Psoas muscle (tissue), 8 donors: Measurements from ENCODE around the gene TRIM32. TPM values are rescaled to one million over a fixed set of nuclear protein-coding genes. Genes with fewer than 3 reads are reported as not detected.

Source experiments
- ATAC-seq, 4 donors: fragments of 200-7000 bp; cut with Tn5 transposase; one replicate each; pipeline ENCODE4 v1.9.1; 2020; ENCODE audit warnings: moderate library complexity in 3 of 4, mild to moderate bottlenecking in 2 of 4
- DNase-seq, 2 donors: peaks; one replicate each; pipeline ENCODE4 v3.0.0-alpha.2; 2020
- H3K27ac ChIP-seq: fragments of 200-600 bp; one replicate; pipeline ENCODE4 v1.8.0; 2022
- H3K27me3 ChIP-seq, 3 donors: fragments of 200-600 bp in 1 of 3; one replicate each; pipeline versions ENCODE4 v1.6.1 to v1.8.0; 2013 to 2022; ENCODE audit warnings: low read length in 2 of 3, mild to moderate bottlenecking in 2 of 3, moderate library complexity in 1 of 3; ENCODE audit not compliant: insufficient read depth in 3 of 3
- H3K36me3 ChIP-seq, 2 donors: fragments of 200-600 bp in 1 of 2; one replicate each; pipeline versions ENCODE4 v1.6.1 to v1.8.0; 2013 to 2022; ENCODE audit warnings: low read depth in 1 of 2, mild to moderate bottlenecking in 1 of 2, moderate library complexity in 1 of 2; ENCODE audit not compliant: insufficient read depth in 1 of 2
- H3K4me1 ChIP-seq: fragments of 200-600 bp; one replicate; pipeline ENCODE4 v1.8.0; 2022
- H3K4me3 ChIP-seq: fragments of 200-600 bp; one replicate; pipeline ENCODE4 v1.8.0; 2022; ENCODE audit warnings: mild to moderate bottlenecking
- H3K9me3 ChIP-seq: fragments of 200-600 bp; one replicate; pipeline ENCODE4 v1.8.0; 2022
- CTCF ChIP-seq: fragments of 200-600 bp; IDR thresholded peaks from one replicate; pipeline ENCODE4 v1.8.0; 2022; ENCODE audit warnings: antibody characterized with exemption
- WGBS, 3 donors: extraction: QIAGEN DNeasy Blood & Tissue Kit; methylation state at CpG; one replicate each; pipeline versions ENCODE4 v1.1.6 to v1.1.7; 2013; 5-methylcytosine and 5-hydroxymethylcytosine counted together
- intact Hi-C, 2 donors: fragments of 100-400 bp; cut with DNase I; formaldehyde crosslinking; loops; one replicate each; pipeline versions ENCODE4 v1.11.0 to v1.14.2; 2022
- polyA plus RNA-seq, 3 donors: library from polyadenylated mRNA; stranded (reverse); fragments of 200-250 nt; gene quantifications; one replicate each; pipeline ENCODE4 v1.2.3, GENCODE V29; 2013
- total RNA-seq, 4 donors: library from RNA; stranded (reverse); fragmentation: NEBNext Ultra II Directional in 2 of 4; extraction: Animal tissue kit (Norgen Biotek cat#: 25700) in 2 of 4; gene quantifications; one replicate each; pipeline versions ENCODE4 v1.2.1 to v1.2.4, GENCODE V29; 2021 to 2023
- donor health status: healthy with polysubstance abuse.
- donor health status: DM: no; HTN: no; CAD: no; lungs with moderate emphysema.
- donor health status: Bipolar disorder and iron deficiency.
- donor health status: healthy.
- donor health status: DM: yes; HTN: yes; CAD: no.
- donor health status: DM: no; HTN: no; CAD: no.
- donor health status: DM: no; HTN: no; CAD: no.
- donor health status: DM: yes; HTN: yes; CAD: no.

The TRIM32 gene
- total and polyA plus RNA-seq, 7 donors = 6.1 to 47.4 (median 15.3) TPM

- no peak for TF ChIP-seq CTCF
- H3K27ac ChIP-seq = no peak overlapping the region
- intact Hi-C loops = no loop called here
- peaks cover 5% of the 10 kb centered on the region for H3K9me3 ChIP-seq
- peaks cover 4% of the 10 kb centered on the region for H3K4me1 ChIP-seq
- ATAC-seq (no peak), DNase-seq (no peak)
- WGBS, 3 donors = 87 to 97% (median 93%) methylated on average over 4 of the region's 4 CpGs
- H3K4me3 ChIP-seq = no peak overlapping the region
- H3K36me3 ChIP-seq = no peaks in the 10 kb centered on the region
- no peaks in the 10 kb centered on the region for H3K27me3 ChIP-seq
Observed at GRCh38 chr9:116668970-116669695, 18.0 kb upstream of the TRIM32 start.

GRCh38 chr9:116671605-116672004 is 15.5 kb upstream of the TRIM32 start:
- intact Hi-C loops = no loop called here
- H3K4me3 ChIP-seq = no peak overlapping the region
- TF ChIP-seq CTCF = no peak
- DNase-seq = no peak
- H3K9me3 ChIP-seq = peaks cover 5% of the 10 kb centered on the region
- peaks cover under 1% of the 10 kb centered on the region for H3K4me1 ChIP-seq
- 72 to 79% (median 75%) methylated on average over 2 of the region's 2 CpGs for WGBS, 3 donors
- no peak for ATAC-seq
- H3K27ac ChIP-seq = no peak overlapping the region
- no peaks in the 10 kb centered on the region for H3K27me3 ChIP-seq
- H3K36me3 ChIP-seq = no peaks in the 10 kb centered on the region

- intact Hi-C loops = no loop called here
Observed at GRCh38 chr9:116673375-116673774, 13.7 kb upstream of the TRIM32 start.

GRCh38 chr9:116674210-116674980 is 12.7 kb upstream of the TRIM32 start:
- no peak for TF ChIP-seq CTCF
- intact Hi-C loops = no loop called here
- Histone ChIP-seq H3K27ac (no peak overlapping the region), H3K27me3 (no peaks in the 10 kb centered on the region), H3K36me3 (no peaks in the 10 kb centered on the region), H3K4me1 (no peaks in the 10 kb centered on the region), H3K9me3 (peaks cover 5% of the 10 kb centered on the region), H3K4me3 (no peak overlapping the region)
- ATAC-seq (no peak), DNase-seq (no peak)
- 86 to 88% (median 87%) methylated on average over 5 of the region's 5 CpGs for WGBS, 3 donors

More at GRCh38 chr9:116673375-116673774, 13.7 kb upstream of the TRIM32 start:
- no peak for TF ChIP-seq CTCF
- no peak overlapping the region for H3K27ac ChIP-seq
- WGBS, 3 donors = 34 to 95% (median 38%) methylated on average over 1 of the region's 1 CpG
- no peaks in the 10 kb centered on the region for H3K27me3 ChIP-seq
- H3K4me1 ChIP-seq = no peaks in the 10 kb centered on the region
- no peak for DNase-seq
- H3K36me3 ChIP-seq = no peaks in the 10 kb centered on the region
- H3K4me3 ChIP-seq = no peak overlapping the region
- peaks cover 5% of the 10 kb centered on the region for H3K9me3 ChIP-seq
- no peak for ATAC-seq
